ENCODE measurements around the gene UGT1A6. TPM values are rescaled to one million over a fixed set of nuclear protein-coding genes. Genes with fewer than 3 reads are reported as not detected.
A peak's percentile ranks its signal among the peaks of the same experiment; 100 is the strongest.

The UGT1A6 gene
- total and polyA plus RNA-seq, 2 experiments from 2014 or later: not detected

- Mint-ChIP-seq H3K4me3 (no peak overlapping the region), H3K36me3 (ENCODE audit: low read depth) (no peaks in the 10 kb centered on the region; the same call in 2 of the 3 replicates), H3K9me3 (peaks cover 3% of the 10 kb centered on the region; the same call in 2 of the 3 replicates), H3K27me3 (ENCODE audit: insufficient read depth, low read depth, poor library complexity) (no peaks in the 10 kb centered on the region), H3K27ac (no peak overlapping the region), H3K4me1 (peaks cover 9% of the 10 kb centered on the region)
- Histone ChIP-seq H2AFZ (no peak overlapping the region), H3K79me2 (replicated peaks; ENCODE audit: insufficient read depth) (no peaks in the 10 kb centered on the region), H3K4me2 (no peak overlapping the region), H3K9me2 (ENCODE audit: insufficient read depth) (no peaks in the 10 kb centered on the region; the same call in 1 of the 2 replicates), H3K36me3 (ENCODE audit: insufficient read depth) (no peaks in the 10 kb centered on the region), H4K20me1 (replicated peaks; ENCODE audit: insufficient read depth) (no peaks in the 10 kb centered on the region), H3K4me3 (no peak overlapping the region), H3K27ac (ENCODE audit: low read depth) (no peak overlapping the region), H3K27me3 (ENCODE audit: insufficient read depth) (no peaks in the 10 kb centered on the region), H3K4me1 (ENCODE audit: insufficient read depth) (no peaks in the 10 kb centered on the region), H3F3A (replicated peaks; ENCODE audit: low read depth) (no peaks in the 10 kb centered on the region)
- no peak; the same call in 2 of the 3 replicates for ATAC-seq
- DNase-seq (ENCODE audit: low spot score): peak; percentile 11
- TF ChIP-seq EZH2phosphoT487 (IDR thresholded peaks at IDR 0.05; ENCODE audit: unreplicated experiment) (no peak), EZH2 (IDR thresholded peaks at IDR 0.05; ENCODE audit: low read depth, unreplicated experiment) (no peak), CTCF (conservative IDR thresholded peaks at IDR 0.05; ENCODE audit: low read depth in 2 of 2) (no peak), ZNF331 (CRISPR knock-in tag; IDR thresholded peaks at IDR 0.05; ENCODE audit: low read depth) (no peak), STAT1 (IDR thresholded peaks at IDR 0.05; ENCODE audit: unreplicated experiment) (no peak), NANOG (IDR thresholded peaks at IDR 0.05; ENCODE audit: borderline replicate concordance) (no peak), ZNF114 (CRISPR knock-in tag; IDR thresholded peaks at IDR 0.05) (no peak), POLR2AphosphoS5 (IDR thresholded peaks at IDR 0.05; ENCODE audit: low read depth) (no peak), REST (IDR thresholded peaks at IDR 0.05; ENCODE audit: unreplicated experiment) (no peak), ETS1 (IDR thresholded peaks at IDR 0.05) (no peak), JUNB (IDR thresholded peaks at IDR 0.05; ENCODE audit: unreplicated experiment) (no peak), ZNF462 (CRISPR knock-in tag; IDR thresholded peaks at IDR 0.05) (no peak), CREB1 (CRISPR knock-in tag; IDR thresholded peaks at IDR 0.05; ENCODE audit: low read depth) (no peak)
These were observed 75.4 kb downstream of the UGT1A6 start for GRCh38 chr2:233768076-233768475.

Measured in GM23338 (cell line).